Neuronal stem cell (in vitro differentiated cells): ENCODE data around the gene GOLGA8S.

ENCODE experiments used
- DNase-seq: peaks from one replicate; pipeline ENCODE4 v3.0.0-alpha.2; 2013; ENCODE audit warnings: low spot score
- H2AFZ ChIP-seq: one replicate; pipeline ENCODE4 v1.6.1; 2013; ENCODE audit warnings: mild to moderate bottlenecking, low read length, inconsistent platforms
- H2AK5ac ChIP-seq: 2 replicates; pipeline ENCODE4 v1.6.1; 2013; ENCODE audit warnings: low read depth, mild to moderate bottlenecking, inconsistent platforms, low read length, moderate library complexity, mixed read lengths
- H2BK120ac ChIP-seq: 2 replicates; pipeline ENCODE4 v1.6.1; 2013; ENCODE audit warnings: low read depth, mild to moderate bottlenecking, inconsistent platforms, low read length, moderate library complexity, mixed read lengths
- H2BK12ac ChIP-seq: one replicate; pipeline ENCODE4 v1.6.1; 2013; ENCODE audit warnings: low read length, inconsistent platforms
- H2BK15ac ChIP-seq: 2 replicates; pipeline ENCODE4 v1.6.1; 2013; ENCODE audit warnings: mild to moderate bottlenecking, low read length, inconsistent platforms, mixed read lengths
- H2BK5ac ChIP-seq: one replicate; pipeline ENCODE4 v1.6.1; 2013; ENCODE audit warnings: inconsistent platforms, mild to moderate bottlenecking, low read length, moderate library complexity
- H3K14ac ChIP-seq: one replicate; pipeline ENCODE4 v1.6.1; 2013; ENCODE audit warnings: low read length, inconsistent platforms
- H3K18ac ChIP-seq: 2 replicates; pipeline ENCODE4 v1.6.1; 2013; ENCODE audit warnings: low read length, inconsistent platforms
- H3K23ac ChIP-seq: 2 replicates; pipeline ENCODE4 v1.6.1; 2013; ENCODE audit warnings: low read depth, mild to moderate bottlenecking, mixed read lengths, low read length, inconsistent platforms; ENCODE audit not compliant: poor library complexity
- H3K27ac ChIP-seq: replicated peaks from 3 replicates; pipeline ENCODE4 v1.5.1; 2013; ENCODE audit warnings: low read length, inconsistent platforms
- H3K27me3 ChIP-seq, 3 experiments: 2 replicates each; pipeline ENCODE4 v1.6.1; 2013; ENCODE audit warnings: low read length in 3 of 3, mild to moderate bottlenecking in 2 of 3, inconsistent platforms in 1 of 3, low read depth in 1 of 3, mixed read lengths in 1 of 3, moderate library complexity in 1 of 3; ENCODE audit not compliant: control insufficient read depth in 3 of 3, insufficient read depth in 3 of 3
- H3K36me3 ChIP-seq, 2 donors: replicated peaks in 1 of 2; 2 replicates each; pipeline ENCODE4 v1.6.1; 2013; ENCODE audit warnings: low read length in 2 of 2; ENCODE audit not compliant: control insufficient read depth in 2 of 2, insufficient read depth in 2 of 2
- H3K4ac ChIP-seq: 2 replicates; pipeline ENCODE4 v1.6.1; 2013; ENCODE audit warnings: inconsistent platforms, mild to moderate bottlenecking, low read length, moderate library complexity
- H3K4me1 ChIP-seq, 2 donors: 1 replicate in 1 of 2; 2 replicates in 1 of 2; pipeline ENCODE4 v1.6.1; 2013; ENCODE audit warnings: low read length in 2 of 2, low read depth in 1 of 2; ENCODE audit not compliant: control insufficient read depth in 2 of 2, insufficient read depth in 1 of 2
- H3K4me2 ChIP-seq: one replicate; pipeline ENCODE4 v1.6.1; 2013; ENCODE audit warnings: mild to moderate bottlenecking, low read length, inconsistent platforms; ENCODE audit not compliant: insufficient read depth, poor library complexity, severe bottlenecking
- H3K4me3 ChIP-seq, 2 donors: 2 replicates each; pipeline ENCODE4 v1.5.1; 2013; ENCODE audit warnings: low read length in 2 of 2, mild to moderate bottlenecking in 2 of 2, inconsistent platforms in 1 of 2, moderate library complexity in 1 of 2
- H3K79me1 ChIP-seq: one replicate; pipeline ENCODE4 v1.6.1; 2013; ENCODE audit warnings: low read depth, mild to moderate bottlenecking, inconsistent platforms, low read length, moderate library complexity
- H3K9ac ChIP-seq: one replicate; pipeline ENCODE4 v1.6.1; 2013; ENCODE audit warnings: mild to moderate bottlenecking, low read depth, low read length, inconsistent platforms; ENCODE audit not compliant: poor library complexity
- H3K9me3 ChIP-seq, 2 donors: replicated peaks in 1 of 2; 2 replicates each; pipeline versions ENCODE3 to v1.6.1; 2013; ENCODE audit warnings: low read length in 2 of 2, mild to moderate bottlenecking in 2 of 2, inconsistent platforms in 1 of 2, low read depth in 1 of 2, mixed read lengths in 1 of 2, moderate library complexity in 1 of 2; ENCODE audit not compliant: control insufficient read depth in 2 of 2, insufficient read depth in 1 of 2
- H4K8ac ChIP-seq: one replicate; pipeline ENCODE4 v1.6.1; 2013; ENCODE audit warnings: low read depth, mild to moderate bottlenecking, inconsistent platforms, low read length, moderate library complexity
- H4K91ac ChIP-seq: one replicate; pipeline ENCODE4 v1.6.1; 2013; ENCODE audit warnings: low read length, low read depth, mild to moderate bottlenecking, inconsistent platforms; ENCODE audit not compliant: poor library complexity
- WGBS, 2 donors: extraction: QIAGEN DNeasy Blood & Tissue Kit; methylation state at CpG; one replicate each; pipeline ENCODE4 v1.1.7; 2013; ENCODE audit warnings: missing lambda C conversion rate in 2 of 2, mixed read lengths in 1 of 2; ENCODE audit not compliant: insufficient read length in 2 of 2, insufficient replicate concordance in 1 of 2; ENCODE audit errors: extremely low coverage in 2 of 2; 5-methylcytosine and 5-hydroxymethylcytosine counted together

The GOLGA8S gene

DNA sequence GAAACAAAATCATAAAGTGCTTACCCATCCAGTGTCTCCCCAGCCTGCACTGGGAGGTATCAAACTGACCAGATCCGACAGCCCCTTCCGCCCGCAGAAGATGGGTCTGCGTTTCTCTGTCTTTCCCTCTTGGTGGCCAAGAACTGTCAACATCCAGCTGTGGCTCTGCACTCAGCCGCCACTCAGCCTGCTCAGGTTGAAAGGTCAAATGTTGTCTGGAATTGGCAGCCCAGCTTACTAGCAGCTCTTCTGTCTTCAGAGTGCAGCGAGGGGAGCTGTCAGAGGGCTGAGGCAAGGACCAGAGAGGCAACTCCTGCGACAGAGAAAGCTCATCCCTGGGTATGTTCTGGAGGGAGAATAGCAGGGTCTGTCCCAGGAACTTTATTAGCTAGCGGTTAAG lies 47.1 kb downstream of the GOLGA8S start:
- no peak overlapping the region for H2BK15ac ChIP-seq
- H3K18ac ChIP-seq, result no peak overlapping the region
- no peaks in the 10 kb centered on the region for H3K27me3 ChIP-seq
- H3K9ac ChIP-seq, result no peak overlapping the region
- no peak overlapping the region for H2AFZ ChIP-seq
- H3K4ac ChIP-seq, result no peak overlapping the region
- no peak overlapping the region for H3K4me3 ChIP-seq
- no peak for DNase-seq
- no peak overlapping the region for H3K4me2 ChIP-seq
- H3K4me1 ChIP-seq, result no peaks in the 10 kb centered on the region
- H2BK5ac ChIP-seq, result no peak overlapping the region
- no peak overlapping the region for H2BK12ac ChIP-seq
- H3K79me1 ChIP-seq, result peaks cover 2% of the 10 kb centered on the region
- H3K27ac ChIP-seq, result no peak overlapping the region
- no peak overlapping the region for H2AK5ac ChIP-seq
- H2BK120ac ChIP-seq, result no peak overlapping the region
- H4K91ac ChIP-seq, result no peak overlapping the region
- no peak overlapping the region for H4K8ac ChIP-seq
- H3K14ac ChIP-seq, result no peak overlapping the region
- H3K9me3 ChIP-seq, result peaks cover 0 to 8% of the 10 kb centered on the region in 2 donors
- no CpG with 5 or more reads among the region's 8 CpGs for WGBS, 2 donors
- no peak overlapping the region for H3K23ac ChIP-seq
- no peaks in the 10 kb centered on the region for H3K36me3 ChIP-seq

DNA sequence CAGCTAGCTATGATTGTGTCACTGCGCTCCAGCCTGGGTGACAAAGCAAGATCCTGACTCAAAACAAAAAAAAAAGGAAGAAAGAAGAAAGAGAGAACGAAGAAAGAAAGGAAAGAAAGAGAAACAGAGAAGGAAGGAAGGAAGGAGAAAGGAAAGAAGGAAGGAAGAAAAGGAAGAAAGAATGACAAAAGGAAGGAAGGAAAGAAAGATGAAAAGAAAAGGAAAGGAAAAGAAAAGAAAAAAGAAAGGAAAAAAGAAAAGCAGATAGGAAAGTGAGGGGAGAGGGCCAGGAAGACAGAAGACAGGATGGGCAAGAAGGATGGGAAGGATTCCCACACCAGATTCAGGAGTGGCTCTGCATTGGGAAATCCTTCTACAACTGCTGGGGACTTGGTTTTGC lies 47.6 kb downstream of the GOLGA8S start:
- DNase-seq, result no peak
- Histone ChIP-seq H3K4me3 (no peak overlapping the region), H3K36me3 (no peaks in the 10 kb centered on the region), H4K8ac (no peak overlapping the region), H3K9ac (no peak overlapping the region), H3K27me3 (no peaks in the 10 kb centered on the region), H3K27ac (no peak overlapping the region), H3K4me1 (no peaks in the 10 kb centered on the region), H2BK15ac (no peak overlapping the region), H2BK120ac (no peak overlapping the region), H2AFZ (no peak overlapping the region), H3K4ac (no peak overlapping the region), H3K4me2 (no peak overlapping the region), H4K91ac (no peak overlapping the region), H2BK5ac (no peak overlapping the region), H3K79me1 (peaks cover 2% of the 10 kb centered on the region), H2BK12ac (no peak overlapping the region), H3K23ac (no peak overlapping the region), H3K18ac (no peak overlapping the region), H2AK5ac (no peak overlapping the region), H3K14ac (no peak overlapping the region), H3K9me3 (peaks cover 0 to 8% of the 10 kb centered on the region in 2 donors)
- WGBS, 2 donors, result no CpG with 5 or more reads among the region's 2 CpGs

DNA sequence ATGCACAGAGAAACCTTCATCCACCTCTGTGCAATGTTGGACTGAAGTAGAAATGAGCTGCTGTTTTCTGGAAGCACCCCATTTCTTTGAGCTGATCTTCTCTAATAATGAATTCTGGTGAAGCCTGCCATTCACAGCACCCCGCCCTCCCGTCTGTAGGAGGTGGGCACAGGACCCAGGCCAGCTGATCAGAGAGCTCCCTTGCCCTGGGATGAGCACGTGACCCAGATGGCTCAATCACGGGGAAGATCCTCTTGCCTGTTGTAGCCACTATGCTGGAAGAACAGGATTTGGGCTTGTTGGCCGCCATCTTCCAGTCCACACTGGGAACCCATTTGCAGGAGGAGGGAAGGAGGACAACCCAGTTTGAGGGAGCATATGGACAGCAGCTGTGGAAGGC lies 48.0 kb downstream of the GOLGA8S start:
- no peak overlapping the region for H3K14ac ChIP-seq
- H4K8ac ChIP-seq, result no peak overlapping the region
- DNase-seq, result no peak
- H3K36me3 ChIP-seq, result no peaks in the 10 kb centered on the region
- H4K91ac ChIP-seq, result no peak overlapping the region
- no peak overlapping the region for H3K9ac ChIP-seq
- no peak overlapping the region for H3K4me2 ChIP-seq
- H3K27ac ChIP-seq, result no peak overlapping the region
- H2BK5ac ChIP-seq, result no peak overlapping the region
- H3K23ac ChIP-seq, result no peak overlapping the region
- H2AK5ac ChIP-seq, result no peak overlapping the region
- no peaks in the 10 kb centered on the region for H3K4me1 ChIP-seq
- H3K79me1 ChIP-seq, result peaks cover 2% of the 10 kb centered on the region
- no peak overlapping the region for H2BK12ac ChIP-seq
- no peaks in the 10 kb centered on the region for H3K27me3 ChIP-seq
- H2AFZ ChIP-seq, result no peak overlapping the region
- no peak overlapping the region for H3K18ac ChIP-seq
- H2BK15ac ChIP-seq, result no peak overlapping the region
- H2BK120ac ChIP-seq, result no peak overlapping the region
- H3K4ac ChIP-seq, result no peak overlapping the region
- no CpG with 5 or more reads among the region's 5 CpGs for WGBS, 2 donors
- no peak overlapping the region for H3K4me3 ChIP-seq
- H3K9me3 ChIP-seq, result peaks cover 0 to 8% of the 10 kb centered on the region in 2 donors

DNA sequence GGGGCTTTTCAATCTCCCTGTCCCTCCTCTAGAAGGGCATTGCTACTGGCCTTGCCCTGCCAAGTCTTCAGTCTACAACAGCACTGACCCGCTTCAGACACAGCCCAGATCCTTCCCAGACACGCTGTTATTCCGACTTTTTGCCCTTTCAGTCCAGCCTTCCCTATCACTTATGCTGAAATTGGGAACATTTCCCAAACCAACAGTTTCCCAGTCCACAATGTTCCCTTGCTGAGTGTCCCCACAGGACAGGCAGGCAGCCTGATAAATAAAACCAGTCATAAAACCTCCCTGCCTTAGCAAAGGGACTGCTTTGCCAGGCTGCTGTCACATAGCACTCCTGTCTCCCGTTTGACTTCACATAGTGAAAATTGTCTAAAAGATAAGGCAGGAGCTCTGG lies 49.0 kb downstream of the GOLGA8S start:
- Histone ChIP-seq H2AFZ (no peak overlapping the region), H3K4me1 (no peaks in the 10 kb centered on the region), H4K8ac (no peak overlapping the region), H3K4me2 (no peak overlapping the region), H3K23ac (no peak overlapping the region), H2BK5ac (no peak overlapping the region), H2AK5ac (no peak overlapping the region), H3K4me3 (no peak overlapping the region), H2BK15ac (no peak overlapping the region), H3K4ac (no peak overlapping the region), H3K79me1 (peaks cover 2% of the 10 kb centered on the region), H3K18ac (no peak overlapping the region), H3K9ac (no peak overlapping the region), H2BK120ac (no peak overlapping the region), H3K27ac (no peak overlapping the region), H2BK12ac (no peak overlapping the region), H3K14ac (no peak overlapping the region), H3K36me3 (no peaks in the 10 kb centered on the region), H4K91ac (no peak overlapping the region), H3K27me3 (no peaks in the 10 kb centered on the region), H3K9me3 (peaks cover 0 to 8% of the 10 kb centered on the region in 2 donors)
- no peak for DNase-seq
- WGBS, 2 donors, result no CpG with 5 or more reads among the region's 4 CpGs
